ENCODE measurements around the gene CLN6.

Gene CLN6

DNA sequence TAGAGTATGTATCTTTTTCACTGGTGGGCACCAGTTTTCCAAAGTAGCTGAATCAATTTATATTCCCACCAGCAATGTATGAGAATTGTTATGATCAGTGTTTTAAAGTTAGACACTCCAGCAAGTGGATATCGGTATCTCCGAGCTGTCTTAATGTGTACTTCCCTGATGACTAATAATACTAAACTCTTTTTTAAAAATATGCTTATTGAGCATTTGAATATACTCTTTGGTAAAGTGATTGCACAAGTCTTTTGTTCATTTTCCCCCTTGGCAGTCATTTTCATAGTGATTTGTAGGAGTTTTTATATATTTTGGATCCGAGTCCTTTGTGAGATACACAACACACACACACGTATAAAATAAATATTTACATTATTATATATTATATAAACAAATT lies 35.6 kb upstream of the CLN6 start:
- no peak for DNase-seq (ENCODE audit: low read depth in 2 of 2)
- TF ChIP-seq, protein P1, sequence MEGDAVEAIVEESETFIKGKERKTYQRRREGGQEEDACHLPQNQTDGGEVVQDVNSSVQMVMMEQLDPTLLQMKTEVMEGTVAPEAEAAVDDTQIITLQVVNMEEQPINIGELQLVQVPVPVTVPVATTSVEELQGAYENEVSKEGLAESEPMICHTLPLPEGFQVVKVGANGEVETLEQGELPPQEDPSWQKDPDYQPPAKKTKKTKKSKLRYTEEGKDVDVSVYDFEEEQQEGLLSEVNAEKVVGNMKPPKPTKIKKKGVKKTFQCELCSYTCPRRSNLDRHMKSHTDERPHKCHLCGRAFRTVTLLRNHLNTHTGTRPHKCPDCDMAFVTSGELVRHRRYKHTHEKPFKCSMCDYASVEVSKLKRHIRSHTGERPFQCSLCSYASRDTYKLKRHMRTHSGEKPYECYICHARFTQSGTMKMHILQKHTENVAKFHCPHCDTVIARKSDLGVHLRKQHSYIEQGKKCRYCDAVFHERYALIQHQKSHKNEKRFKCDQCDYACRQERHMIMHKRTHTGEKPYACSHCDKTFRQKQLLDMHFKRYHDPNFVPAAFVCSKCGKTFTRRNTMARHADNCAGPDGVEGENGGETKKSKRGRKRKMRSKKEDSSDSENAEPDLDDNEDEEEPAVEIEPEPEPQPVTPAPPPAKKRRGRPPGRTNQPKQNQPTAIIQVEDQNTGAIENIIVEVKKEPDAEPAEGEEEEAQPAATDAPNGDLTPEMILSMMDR (IDR thresholded peaks at IDR 0.05; ENCODE audit: low read depth, low read length): no peak
- H3K4me3 ChIP-seq (replicated peaks in 1 of 2; ENCODE audit: low read depth in 2 of 2, low read length in 2 of 2): no peak overlapping the region

DNA sequence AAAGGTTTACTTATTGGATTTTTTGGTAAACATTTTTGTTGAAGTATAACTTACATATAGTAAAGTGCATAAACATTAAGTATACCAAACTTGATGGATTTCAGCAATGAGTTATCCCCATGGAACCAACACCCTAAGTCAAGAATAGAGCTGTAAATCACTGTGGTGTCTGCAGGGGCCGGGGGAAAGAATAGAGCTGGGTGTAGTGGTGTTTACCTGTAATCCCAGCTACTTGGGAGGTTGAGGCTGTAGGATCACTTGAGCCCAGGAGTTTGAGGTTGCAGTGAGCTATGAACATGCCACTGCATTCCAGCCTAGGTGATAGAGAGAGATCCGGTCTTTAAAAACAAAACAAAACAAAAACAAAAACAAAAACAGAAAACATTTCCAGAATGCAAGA lies 34.8 kb upstream of the CLN6 start:
- no peak overlapping the region for H3K4me3 ChIP-seq (replicated peaks in 1 of 2; ENCODE audit: low read depth in 2 of 2, low read length in 2 of 2)
- TF ChIP-seq, protein P1 (IDR thresholded peaks at IDR 0.05; ENCODE audit: low read depth, low read length): no peak
- DNase-seq (ENCODE audit: low read depth in 2 of 2): no peak

DNA sequence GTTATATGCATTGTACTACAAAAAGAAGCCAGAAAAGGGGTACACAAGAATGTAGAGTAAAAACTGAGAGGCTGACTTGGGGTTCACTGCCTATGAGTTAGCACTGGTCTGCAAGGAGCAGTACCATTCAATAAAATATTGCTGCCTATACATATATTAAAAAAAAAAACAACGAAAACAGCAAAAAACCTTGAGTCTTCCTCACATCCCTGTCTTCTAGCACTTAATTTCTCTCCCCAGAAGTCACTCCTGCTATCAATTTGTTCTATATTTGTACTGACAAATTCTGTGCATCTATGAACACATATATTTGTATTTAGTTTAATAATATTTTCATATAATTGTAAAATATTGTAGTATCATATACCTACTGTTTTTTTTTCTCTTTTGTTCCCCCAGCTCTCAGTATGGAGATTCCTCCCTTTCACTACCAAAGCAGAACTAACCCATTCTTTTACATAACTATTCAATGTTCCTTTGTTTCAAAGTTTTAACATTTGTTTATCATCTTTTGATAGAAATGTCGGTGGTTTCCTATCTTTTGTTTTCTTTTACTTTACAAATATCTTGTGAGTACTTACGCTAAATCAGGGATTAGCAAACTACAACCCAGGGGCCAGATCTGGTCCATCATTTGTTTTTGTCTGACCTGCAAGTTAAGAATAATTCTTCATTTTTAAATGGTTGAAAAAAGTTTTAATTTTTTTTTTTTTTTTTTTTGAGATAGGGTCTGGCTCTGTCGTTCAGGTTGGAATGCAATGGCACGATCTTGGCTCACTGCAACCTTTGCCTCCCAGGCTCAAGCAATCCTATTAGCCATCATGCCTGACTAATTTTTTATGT lies 33.2 kb upstream of the CLN6 start:
- TF ChIP-seq, protein P1 (IDR thresholded peaks at IDR 0.05; ENCODE audit: low read depth, low read length): no peak
- no peak overlapping the region for H3K4me3 ChIP-seq (replicated peaks in 1 of 2; ENCODE audit: low read depth in 2 of 2, low read length in 2 of 2)
- DNase-seq (ENCODE audit: low read depth in 2 of 2): no peak

DNA sequence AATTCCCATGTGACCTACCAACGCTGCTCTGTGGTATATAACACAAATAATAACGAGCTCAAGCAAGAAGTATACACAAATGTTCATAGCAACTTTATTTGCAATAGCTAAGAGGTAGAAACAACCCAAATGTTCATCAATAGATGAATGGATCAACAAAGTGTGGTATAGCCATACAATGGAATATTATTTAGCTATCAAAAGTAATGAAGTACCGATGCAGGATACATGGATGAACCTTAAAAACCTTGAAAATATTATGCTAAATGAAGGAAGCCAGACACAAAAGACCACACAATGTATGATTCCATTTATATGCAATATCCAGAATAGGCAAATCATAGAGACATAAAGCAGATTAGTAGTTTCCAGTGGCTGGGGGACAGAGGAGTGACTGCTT lies 32.5 kb upstream of the CLN6 start:
- DNase-seq (ENCODE audit: low read depth in 2 of 2): no peak
- TF ChIP-seq, protein P1 (IDR thresholded peaks at IDR 0.05; ENCODE audit: low read depth, low read length): no peak
- H3K4me3 ChIP-seq (replicated peaks in 1 of 2; ENCODE audit: low read depth in 2 of 2, low read length in 2 of 2): no peak overlapping the region

DNA sequence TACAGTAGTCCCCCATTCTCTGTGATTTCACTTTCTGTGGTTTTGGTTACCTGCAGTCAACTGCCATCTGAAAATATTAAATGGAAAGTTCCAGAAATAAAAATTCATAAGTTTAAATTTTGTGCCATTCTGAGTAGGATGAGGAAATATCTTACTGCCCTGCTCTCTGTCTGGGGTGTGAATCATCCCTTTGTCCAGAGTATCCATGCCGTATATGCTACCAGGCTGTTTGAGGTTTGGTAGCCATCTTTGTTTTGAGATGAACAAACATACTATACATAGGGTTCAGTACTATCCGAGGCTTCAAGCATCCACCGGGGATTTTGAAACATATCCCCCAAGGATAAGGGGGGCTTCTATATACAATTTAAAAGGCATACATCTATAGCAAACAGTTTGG lies 31.7 kb upstream of the CLN6 start:
- TF ChIP-seq, protein P1 (IDR thresholded peaks at IDR 0.05; ENCODE audit: low read depth, low read length): no peak
- DNase-seq (ENCODE audit: low read depth in 2 of 2): peak in 1 of 2 donors; percentile 29
- H3K4me3 ChIP-seq (replicated peaks in 1 of 2; ENCODE audit: low read depth in 2 of 2, low read length in 2 of 2): no peak overlapping the region

DNA sequence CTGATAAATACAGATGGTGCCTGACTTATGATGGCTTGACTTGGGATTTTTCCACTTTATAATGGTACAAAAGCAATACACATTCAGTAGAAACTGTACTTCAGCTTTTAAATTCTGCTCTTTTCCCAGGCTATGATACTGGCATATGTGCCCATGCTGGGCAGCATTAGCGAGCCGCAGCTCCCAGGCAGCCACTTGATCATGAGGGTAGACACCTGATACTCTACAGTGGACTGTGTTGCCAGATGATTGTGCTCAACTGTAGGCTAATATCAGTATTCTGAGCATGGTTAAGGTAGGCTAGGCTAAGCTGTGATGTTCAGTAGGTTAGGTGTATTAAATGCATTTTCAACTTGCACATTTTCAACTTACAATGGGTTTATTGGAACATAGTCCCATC lies 30.4 kb upstream of the CLN6 start:
- H3K4me3 ChIP-seq (replicated peaks in 1 of 2; ENCODE audit: low read depth in 2 of 2, low read length in 2 of 2): no peak overlapping the region
- no peak for DNase-seq (ENCODE audit: low read depth in 2 of 2)
- TF ChIP-seq, protein P1 (IDR thresholded peaks at IDR 0.05; ENCODE audit: low read depth, low read length): no peak

Data from cardiac fibroblast (primary cell).